Cardiac fibroblast (primary cell): Measurements from ENCODE around the gene SLC19A2.

Source experiments
- DNase-seq, 2 donors: peaks; one replicate each; pipeline versions ENCODE4 v3.0.0 to v3.0.0-alpha.2; 2010; ENCODE audit warnings: low read depth in 2 of 2
- H3K4me3 ChIP-seq, 2 donors: replicated peaks in 1 of 2; 1 replicate in 1 of 2; 2 replicates in 1 of 2; pipeline ENCODE4 v1.5.1; 2011; ENCODE audit warnings: low read depth in 2 of 2, low read length in 2 of 2, mild to moderate bottlenecking in 2 of 2, moderate library complexity in 1 of 2
- TF ChIP-seq, protein P1 (sequence below): IDR thresholded peaks from one replicate; pipeline ENCODE4 v1.5.1; 2011; ENCODE audit warnings: low read depth, mild to moderate bottlenecking, low read length, inconsistent platforms

Gene SLC19A2

DNA sequence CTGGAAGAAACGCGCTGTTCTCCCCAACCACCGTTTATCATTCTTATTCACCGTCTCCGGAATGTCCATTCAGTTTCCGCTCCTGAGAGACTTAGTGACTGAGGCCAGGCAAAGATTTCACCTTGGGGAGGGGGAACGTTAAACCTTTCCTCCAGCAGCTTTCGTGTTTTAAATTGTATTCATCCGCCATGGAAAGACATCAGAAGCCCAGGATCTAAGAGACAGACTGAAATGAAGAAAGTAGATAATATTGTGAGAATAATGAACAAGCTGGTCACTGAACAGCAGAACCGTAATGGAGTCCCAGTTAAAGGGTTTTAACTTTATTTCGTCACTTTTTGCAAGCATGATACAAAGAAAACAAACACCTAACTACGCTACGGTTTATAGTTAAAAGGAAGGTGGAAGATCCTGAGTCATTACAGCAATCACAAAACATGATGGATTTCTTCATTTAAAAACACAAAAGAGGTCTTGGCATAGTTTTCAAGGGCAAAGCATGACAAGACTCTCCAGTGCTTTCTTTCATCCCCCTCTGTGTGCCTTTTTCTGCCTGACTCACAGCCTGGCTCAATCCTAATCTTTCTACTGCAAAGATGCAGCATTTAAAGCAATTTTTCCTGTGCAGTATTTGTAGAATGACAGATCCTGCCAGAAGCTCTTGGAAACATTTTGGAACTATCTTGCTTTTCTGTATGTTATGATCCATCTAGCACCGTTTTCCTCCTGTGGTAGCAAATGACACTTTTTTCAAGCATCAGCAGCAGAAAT lies 722 bp upstream of the SLC19A2 start:
- peak; percentile 76 to 86 for DNase-seq
- TF ChIP-seq, protein P1, sequence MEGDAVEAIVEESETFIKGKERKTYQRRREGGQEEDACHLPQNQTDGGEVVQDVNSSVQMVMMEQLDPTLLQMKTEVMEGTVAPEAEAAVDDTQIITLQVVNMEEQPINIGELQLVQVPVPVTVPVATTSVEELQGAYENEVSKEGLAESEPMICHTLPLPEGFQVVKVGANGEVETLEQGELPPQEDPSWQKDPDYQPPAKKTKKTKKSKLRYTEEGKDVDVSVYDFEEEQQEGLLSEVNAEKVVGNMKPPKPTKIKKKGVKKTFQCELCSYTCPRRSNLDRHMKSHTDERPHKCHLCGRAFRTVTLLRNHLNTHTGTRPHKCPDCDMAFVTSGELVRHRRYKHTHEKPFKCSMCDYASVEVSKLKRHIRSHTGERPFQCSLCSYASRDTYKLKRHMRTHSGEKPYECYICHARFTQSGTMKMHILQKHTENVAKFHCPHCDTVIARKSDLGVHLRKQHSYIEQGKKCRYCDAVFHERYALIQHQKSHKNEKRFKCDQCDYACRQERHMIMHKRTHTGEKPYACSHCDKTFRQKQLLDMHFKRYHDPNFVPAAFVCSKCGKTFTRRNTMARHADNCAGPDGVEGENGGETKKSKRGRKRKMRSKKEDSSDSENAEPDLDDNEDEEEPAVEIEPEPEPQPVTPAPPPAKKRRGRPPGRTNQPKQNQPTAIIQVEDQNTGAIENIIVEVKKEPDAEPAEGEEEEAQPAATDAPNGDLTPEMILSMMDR: no peak

DNA sequence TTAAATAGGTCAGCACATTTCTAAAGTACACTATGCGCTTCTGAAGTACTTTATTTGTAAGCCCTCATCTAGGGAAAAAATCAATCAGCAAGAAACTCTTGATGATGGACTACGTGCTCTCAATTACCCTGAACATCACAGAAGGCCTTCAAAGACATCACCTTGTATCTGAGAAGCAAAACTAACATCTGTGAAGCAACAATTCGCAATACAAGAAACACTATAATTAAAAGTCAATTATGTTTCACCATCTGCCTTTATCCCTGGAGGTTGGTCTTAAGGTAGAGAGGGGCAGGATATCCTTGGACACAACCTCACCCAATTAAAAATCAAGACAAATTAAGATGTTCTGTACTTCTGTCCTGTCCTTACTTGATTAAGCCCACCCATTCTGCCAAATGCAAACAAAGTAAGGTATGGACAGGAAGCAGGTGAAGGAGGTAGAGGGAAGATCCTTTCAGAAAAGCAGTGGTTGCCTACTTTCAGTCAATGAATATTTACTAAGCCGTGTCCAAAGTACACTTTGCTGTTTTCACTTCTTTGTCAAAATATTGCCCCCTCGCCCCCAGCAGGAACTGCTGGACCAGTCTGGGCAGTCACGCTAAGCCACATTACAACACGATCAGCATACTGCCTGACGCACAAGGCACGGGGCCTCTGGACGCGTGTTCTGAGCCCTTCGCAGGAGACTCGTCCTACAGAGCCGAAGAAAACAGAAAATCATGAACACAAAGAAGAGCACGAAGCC lies 887 bp downstream of the SLC19A2 start:
- H3K4me3 ChIP-seq: peak overlapping the region; percentile 66 to 86
- DNase-seq: peak; percentile 75 to 81
- TF ChIP-seq, protein P1: no peak

More for the DNA sequence above, 722 bp upstream of the SLC19A2 start:
- H3K4me3 ChIP-seq: peak overlapping the region; percentile 66 to 86

DNA sequence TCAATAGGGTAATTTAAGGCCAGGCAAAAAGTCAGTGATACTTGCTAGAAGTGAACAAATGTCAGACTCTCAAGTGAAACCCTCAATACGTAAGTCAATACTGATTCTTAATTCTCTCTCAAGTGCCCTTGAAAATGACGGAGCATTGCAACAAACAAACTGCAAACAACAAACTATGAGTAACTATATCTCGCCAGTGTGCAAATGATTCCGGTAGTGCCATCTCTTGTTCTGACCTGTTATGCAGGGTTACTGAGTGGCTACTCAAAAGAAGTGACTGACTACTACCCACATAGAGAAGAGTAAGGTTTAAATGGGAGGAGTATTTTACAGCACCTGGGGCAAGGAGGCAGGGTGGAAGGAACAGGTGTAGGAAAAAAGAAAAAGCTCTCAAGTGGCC lies 1.6 kb downstream of the SLC19A2 start:
- peak overlapping the region; percentile 8 to 86 for H3K4me3 ChIP-seq
- TF ChIP-seq, protein P1: no peak
- DNase-seq: no peak

DNA sequence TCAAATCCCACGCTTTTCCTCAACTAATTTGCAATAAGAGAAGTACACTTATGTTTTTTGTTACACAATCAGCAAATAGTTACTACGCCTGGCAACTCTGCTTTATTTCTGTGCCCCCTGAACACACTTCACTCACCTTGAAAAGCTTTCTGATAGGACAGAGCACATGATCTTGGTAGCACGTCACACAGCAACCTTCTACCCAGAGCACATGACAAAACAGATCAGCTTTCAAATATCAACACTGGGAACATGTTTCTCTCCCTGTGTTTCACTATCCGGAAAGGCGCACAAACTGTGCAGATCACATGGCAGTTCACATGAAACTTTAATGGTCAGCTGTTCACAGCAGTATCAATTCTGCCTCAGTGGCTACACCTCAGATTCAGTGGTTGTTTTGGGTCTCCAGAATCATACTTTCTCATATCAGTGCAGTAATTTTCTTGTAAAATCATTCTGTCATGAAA lies 2.2 kb downstream of the SLC19A2 start:
- peak overlapping the region in 1 of 2 donors; percentile 86 for H3K4me3 ChIP-seq
- DNase-seq: peak; percentile 47 to 68

DNA sequence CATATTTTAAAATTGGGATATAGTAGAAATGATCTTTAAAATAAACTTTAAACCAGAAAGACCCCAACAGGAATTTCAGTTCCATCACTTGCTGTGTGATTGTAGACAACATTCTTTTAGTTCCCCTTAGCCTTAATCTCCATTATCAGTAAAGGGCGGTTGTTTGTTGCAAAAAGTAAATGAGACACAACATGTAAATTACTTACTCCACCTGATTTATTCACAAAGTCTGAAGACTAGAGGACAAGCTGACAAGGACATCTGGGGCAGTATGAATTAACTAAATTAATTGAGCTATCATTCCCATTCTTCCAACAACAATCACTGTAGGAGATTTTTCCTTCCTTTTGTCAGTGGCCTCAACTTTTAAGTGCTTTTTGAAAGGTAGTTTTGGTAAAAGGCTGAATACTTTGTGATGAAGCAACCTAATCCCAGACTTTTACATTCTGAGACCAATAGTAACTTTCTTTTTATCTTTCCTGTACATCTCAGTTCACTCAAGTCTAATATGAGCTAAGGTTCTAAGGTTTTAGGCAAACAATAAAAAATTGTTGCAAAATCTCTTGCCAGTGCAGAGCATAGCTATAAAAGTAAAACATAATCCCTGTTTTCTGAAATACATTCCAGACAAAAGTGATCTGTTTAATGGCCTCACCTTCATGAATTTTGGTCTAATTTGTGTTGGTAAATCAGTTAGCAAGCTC lies 6.2 kb downstream of the SLC19A2 start:
- TF ChIP-seq, protein P1: no peak
- no peak overlapping the region for H3K4me3 ChIP-seq
- no peak for DNase-seq

More for the DNA sequence above, 2.2 kb downstream of the SLC19A2 start:
- TF ChIP-seq, protein P1: no peak

DNA sequence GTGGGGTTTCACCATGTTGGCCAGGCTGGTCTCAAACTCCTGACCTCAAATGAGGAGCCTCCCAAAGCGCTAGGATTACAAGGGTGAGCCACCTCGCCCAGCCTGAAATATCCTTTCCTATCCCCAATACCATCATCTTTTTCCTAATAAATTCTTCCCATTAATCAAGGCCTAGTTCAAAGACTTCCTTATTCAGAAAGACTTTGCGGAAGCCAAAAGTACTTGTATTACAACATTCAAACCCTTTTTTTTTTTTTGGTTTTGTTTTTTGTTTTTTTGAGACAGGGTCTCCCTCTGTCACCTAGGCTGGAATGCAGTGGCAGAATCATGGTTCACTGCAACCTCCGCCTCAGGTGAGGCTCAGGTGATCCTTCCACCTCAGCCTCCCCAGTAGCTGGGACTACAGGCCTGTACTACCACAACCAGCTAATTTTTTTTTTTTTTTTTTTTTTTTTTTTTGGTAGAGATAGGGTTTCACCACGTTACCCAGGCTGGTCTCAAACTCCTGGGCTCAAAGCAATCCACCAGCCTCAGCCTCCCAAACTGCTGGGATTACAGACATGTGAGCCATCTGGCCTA lies 7.6 kb downstream of the SLC19A2 start:
- H3K4me3 ChIP-seq: no peak overlapping the region
- DNase-seq: no peak
- TF ChIP-seq, protein P1: no peak
